ENCODE results near the gene LRRC4.

Gene LRRC4

DNA sequence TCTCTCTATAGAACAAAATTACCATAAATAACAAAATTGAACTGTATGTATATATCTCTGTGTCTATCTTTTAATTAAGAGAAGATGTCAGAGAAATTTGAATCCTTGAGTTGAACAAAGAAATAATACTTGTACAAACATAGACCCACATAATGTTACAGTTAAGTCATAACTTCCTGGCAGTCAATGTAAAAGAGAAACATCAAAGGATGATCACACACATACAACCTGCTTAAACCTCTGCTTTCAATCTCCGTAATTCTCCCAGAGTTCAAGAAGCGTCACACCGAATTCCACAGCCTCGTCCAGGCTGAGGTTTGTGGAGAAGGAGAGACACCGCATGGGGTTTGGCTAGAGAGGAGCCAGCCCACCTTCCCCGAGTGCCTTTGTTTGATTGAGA, 40.1 kb upstream of the LRRC4 start:
- H3K4me3 ChIP-seq (ENCODE audit: low read depth in 1 of 2, low read length in 2 of 2) = no peak overlapping the region
- no peaks in the 10 kb centered on the region for H3K9me3 ChIP-seq (ENCODE audit: low read length)
- no peaks in the 10 kb centered on the region for H3K4me1 ChIP-seq (ENCODE audit: insufficient read depth, low read length)
- H3K27me3 ChIP-seq (ENCODE audit: control insufficient read depth in 1 of 2, insufficient read depth in 2 of 2, low read length in 2 of 2) = no peaks in the 10 kb centered on the region
- H3K27ac ChIP-seq (ENCODE audit: low read depth, low read length) = no peak overlapping the region
- no peaks in the 10 kb centered on the region for H3K36me3 ChIP-seq (ENCODE audit: insufficient read depth, low read length)
- H3K9ac ChIP-seq (ENCODE audit: low read length) = no peak overlapping the region

DNA sequence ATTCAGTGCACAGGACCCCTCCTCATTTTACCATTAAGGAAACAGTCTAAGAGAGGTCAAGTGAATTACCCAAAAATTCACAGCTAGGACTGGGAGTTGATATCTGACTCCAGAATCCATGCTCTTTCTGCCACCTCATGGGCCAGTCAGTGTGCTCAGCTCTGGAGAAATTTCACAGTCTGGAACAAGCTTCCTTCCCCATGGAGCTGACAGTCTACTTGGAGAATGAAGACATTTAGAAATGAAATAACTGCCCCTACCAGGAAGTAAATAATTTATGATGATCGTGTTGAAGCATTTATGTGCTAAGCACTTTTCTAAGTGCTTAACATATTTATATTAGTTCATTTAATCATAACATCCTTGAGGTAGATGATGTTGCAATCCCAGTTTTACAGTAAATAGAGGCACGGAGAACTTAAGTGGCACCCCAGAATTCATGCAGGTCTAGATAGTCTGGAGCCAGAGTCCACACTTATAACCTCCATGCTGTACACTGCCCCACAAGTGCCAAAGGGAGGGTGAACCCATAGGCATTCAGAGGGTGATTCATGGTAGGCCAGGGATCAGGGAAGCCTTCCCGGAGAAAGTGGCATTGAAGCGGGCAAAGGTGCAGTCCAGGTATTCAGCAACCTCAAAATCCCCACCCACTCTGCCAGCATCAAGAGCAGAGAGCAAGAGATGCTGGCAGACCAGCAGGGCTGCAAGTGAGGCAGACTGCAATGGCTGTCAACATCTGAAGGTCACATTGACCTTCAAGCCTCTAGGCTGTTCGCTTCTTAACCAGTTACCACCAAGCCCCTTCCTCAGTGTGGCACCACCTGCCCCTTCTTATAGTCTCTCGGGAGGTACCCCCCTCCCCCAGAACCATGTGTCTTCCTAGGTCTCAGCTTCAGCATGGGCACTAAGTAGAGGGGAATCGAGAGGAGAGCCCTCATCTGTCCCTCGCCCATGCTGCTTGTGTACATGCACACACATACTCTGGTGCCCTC, 38.4 kb upstream of the LRRC4 start:
- no peak overlapping the region for H3K27ac ChIP-seq (ENCODE audit: low read depth, low read length)
- H3K27me3 ChIP-seq (ENCODE audit: control insufficient read depth in 1 of 2, insufficient read depth in 2 of 2, low read length in 2 of 2) = no peaks in the 10 kb centered on the region
- H3K4me3 ChIP-seq (ENCODE audit: low read depth in 1 of 2, low read length in 2 of 2) = no peak overlapping the region
- H3K9ac ChIP-seq (ENCODE audit: low read length) = no peak overlapping the region
- no peaks in the 10 kb centered on the region for H3K4me1 ChIP-seq (ENCODE audit: insufficient read depth, low read length)
- H3K9me3 ChIP-seq (ENCODE audit: low read length) = no peaks in the 10 kb centered on the region
- no peaks in the 10 kb centered on the region for H3K36me3 ChIP-seq (ENCODE audit: insufficient read depth, low read length)

GRCh38 chr7:128068785-128069184, 37.5 kb upstream of the LRRC4 start:
- Histone ChIP-seq H3K9ac (ENCODE audit: low read length) (no peak overlapping the region), H3K4me3 (ENCODE audit: low read depth in 1 of 2, low read length in 2 of 2) (no peak overlapping the region), H3K4me1 (ENCODE audit: insufficient read depth, low read length) (no peaks in the 10 kb centered on the region), H3K36me3 (ENCODE audit: insufficient read depth, low read length) (no peaks in the 10 kb centered on the region), H3K9me3 (ENCODE audit: low read length) (no peaks in the 10 kb centered on the region), H3K27ac (ENCODE audit: low read depth, low read length) (no peak overlapping the region), H3K27me3 (ENCODE audit: control insufficient read depth in 1 of 2, insufficient read depth in 2 of 2, low read length in 2 of 2) (no peaks in the 10 kb centered on the region)

DNA sequence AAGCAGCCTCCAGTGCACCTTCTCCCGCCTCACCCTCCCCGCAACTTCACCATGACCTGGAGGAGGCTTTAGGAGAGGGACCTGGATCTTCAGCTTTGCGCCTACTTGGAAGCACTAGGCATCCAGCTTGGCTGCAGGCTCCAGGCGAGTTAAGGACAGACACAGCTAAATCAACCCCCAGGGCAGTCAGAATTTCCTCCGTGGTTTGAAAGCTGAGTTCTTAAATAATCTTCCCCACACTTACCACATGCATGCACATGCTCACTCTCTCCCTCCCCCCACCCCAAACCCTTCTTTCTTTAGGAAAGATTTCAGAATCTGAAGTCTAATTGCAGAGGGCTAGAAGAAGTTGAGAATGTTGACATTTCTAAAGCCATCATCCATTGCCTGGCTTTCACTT, 36.7 kb upstream of the LRRC4 start:
- Histone ChIP-seq H3K27ac (ENCODE audit: low read depth, low read length) (no peak overlapping the region), H3K36me3 (ENCODE audit: insufficient read depth, low read length) (no peaks in the 10 kb centered on the region), H3K4me3 (ENCODE audit: low read depth in 1 of 2, low read length in 2 of 2) (no peak overlapping the region), H3K9ac (ENCODE audit: low read length) (no peak overlapping the region), H3K9me3 (ENCODE audit: low read length) (no peaks in the 10 kb centered on the region), H3K27me3 (ENCODE audit: control insufficient read depth in 1 of 2, insufficient read depth in 2 of 2, low read length in 2 of 2) (no peaks in the 10 kb centered on the region), H3K4me1 (ENCODE audit: insufficient read depth, low read length) (no peaks in the 10 kb centered on the region)

- no peaks in the 10 kb centered on the region for H3K27me3 ChIP-seq (ENCODE audit: control insufficient read depth in 1 of 2, insufficient read depth in 2 of 2, low read length in 2 of 2)
- no peaks in the 10 kb centered on the region for H3K36me3 ChIP-seq (ENCODE audit: insufficient read depth, low read length)
- H3K9me3 ChIP-seq (ENCODE audit: low read length) = no peaks in the 10 kb centered on the region
- no peak overlapping the region for H3K27ac ChIP-seq (ENCODE audit: low read depth, low read length)
- H3K4me1 ChIP-seq (ENCODE audit: insufficient read depth, low read length) = no peaks in the 10 kb centered on the region
- H3K4me3 ChIP-seq (ENCODE audit: low read depth in 1 of 2, low read length in 2 of 2) = no peak overlapping the region
- H3K9ac ChIP-seq (ENCODE audit: low read length) = no peak overlapping the region
These were observed 35.6 kb upstream of the LRRC4 start for GRCh38 chr7:128066858-128067257.

- no peaks in the 10 kb centered on the region for H3K9me3 ChIP-seq (ENCODE audit: low read length)
- H3K9ac ChIP-seq (ENCODE audit: low read length) = no peak overlapping the region
These were observed 35.2 kb upstream of the LRRC4 start for GRCh38 chr7:128066395-128066794.

DNA sequence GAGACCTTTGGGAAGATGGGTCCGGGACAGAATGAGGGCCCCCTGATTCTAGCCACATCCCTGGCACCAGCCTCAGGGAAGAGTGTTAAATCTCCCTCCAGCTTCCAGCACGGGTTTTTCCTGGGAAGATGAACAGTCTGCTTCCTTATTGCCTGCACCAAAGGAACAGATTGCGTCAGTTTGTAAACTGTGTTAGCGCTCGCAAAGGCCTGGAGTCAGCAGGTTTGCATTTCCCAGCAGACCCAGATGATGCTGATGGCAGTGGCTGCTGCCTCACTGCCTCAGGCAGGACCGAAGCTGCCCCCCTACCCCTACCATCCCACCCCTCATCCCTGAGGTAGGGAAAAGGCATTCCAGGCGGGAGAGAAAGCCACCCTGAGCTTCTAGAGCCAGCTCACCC, 34.6 kb upstream of the LRRC4 start:
- Histone ChIP-seq H3K4me1 (ENCODE audit: insufficient read depth, low read length) (no peaks in the 10 kb centered on the region), H3K36me3 (ENCODE audit: insufficient read depth, low read length) (no peaks in the 10 kb centered on the region)

More at GRCh38 chr7:128066395-128066794, 35.2 kb upstream of the LRRC4 start:
- no peaks in the 10 kb centered on the region for H3K4me1 ChIP-seq (ENCODE audit: insufficient read depth, low read length)
- H3K27me3 ChIP-seq (ENCODE audit: control insufficient read depth in 1 of 2, insufficient read depth in 2 of 2, low read length in 2 of 2) = no peaks in the 10 kb centered on the region
- no peak overlapping the region for H3K4me3 ChIP-seq (ENCODE audit: low read depth in 1 of 2, low read length in 2 of 2)
- H3K27ac ChIP-seq (ENCODE audit: low read depth, low read length) = no peak overlapping the region
- H3K36me3 ChIP-seq (ENCODE audit: insufficient read depth, low read length) = no peaks in the 10 kb centered on the region

GRCh38 chr7:128063088-128063487, 31.9 kb upstream of the LRRC4 start:
- Histone ChIP-seq H3K27ac (ENCODE audit: low read depth, low read length) (no peak overlapping the region), H3K4me1 (ENCODE audit: insufficient read depth, low read length) (no peaks in the 10 kb centered on the region), H3K9me3 (ENCODE audit: low read length) (no peaks in the 10 kb centered on the region), H3K9ac (ENCODE audit: low read length) (no peak overlapping the region), H3K4me3 (ENCODE audit: low read depth in 1 of 2, low read length in 2 of 2) (no peak overlapping the region), H3K27me3 (ENCODE audit: control insufficient read depth in 1 of 2, insufficient read depth in 2 of 2, low read length in 2 of 2) (no peaks in the 10 kb centered on the region), H3K36me3 (ENCODE audit: insufficient read depth, low read length) (no peaks in the 10 kb centered on the region)

More for the DNA sequence above, 34.6 kb upstream of the LRRC4 start:
- Histone ChIP-seq H3K27me3 (ENCODE audit: control insufficient read depth in 1 of 2, insufficient read depth in 2 of 2, low read length in 2 of 2) (no peaks in the 10 kb centered on the region), H3K9ac (ENCODE audit: low read length) (no peak overlapping the region), H3K27ac (ENCODE audit: low read depth, low read length) (no peak overlapping the region), H3K9me3 (ENCODE audit: low read length) (no peaks in the 10 kb centered on the region), H3K4me3 (ENCODE audit: low read depth in 1 of 2, low read length in 2 of 2) (no peak overlapping the region)

GRCh38 chr7:128060018-128060417, 28.8 kb upstream of the LRRC4 start:
- Histone ChIP-seq H3K4me3 (ENCODE audit: low read depth in 1 of 2, low read length in 2 of 2) (no peak overlapping the region), H3K36me3 (ENCODE audit: insufficient read depth, low read length) (no peaks in the 10 kb centered on the region), H3K27ac (ENCODE audit: low read depth, low read length) (no peak overlapping the region), H3K4me1 (ENCODE audit: insufficient read depth, low read length) (no peaks in the 10 kb centered on the region), H3K27me3 (ENCODE audit: control insufficient read depth in 1 of 2, insufficient read depth in 2 of 2, low read length in 2 of 2) (no peaks in the 10 kb centered on the region), H3K9ac (ENCODE audit: low read length) (no peak overlapping the region), H3K9me3 (ENCODE audit: low read length) (no peaks in the 10 kb centered on the region)

GRCh38 chr7:128059143-128059988, 28.1 kb upstream of the LRRC4 start:
- H3K9ac ChIP-seq (ENCODE audit: low read length) = no peak overlapping the region
- H3K36me3 ChIP-seq (ENCODE audit: insufficient read depth, low read length) = no peaks in the 10 kb centered on the region
- H3K9me3 ChIP-seq (ENCODE audit: low read length) = no peaks in the 10 kb centered on the region
- H3K4me3 ChIP-seq (ENCODE audit: low read depth in 1 of 2, low read length in 2 of 2) = no peak overlapping the region
- no peak overlapping the region for H3K27ac ChIP-seq (ENCODE audit: low read depth, low read length)
- no peaks in the 10 kb centered on the region for H3K27me3 ChIP-seq (ENCODE audit: control insufficient read depth in 1 of 2, insufficient read depth in 2 of 2, low read length in 2 of 2)
- H3K4me1 ChIP-seq (ENCODE audit: insufficient read depth, low read length) = no peaks in the 10 kb centered on the region

DNA sequence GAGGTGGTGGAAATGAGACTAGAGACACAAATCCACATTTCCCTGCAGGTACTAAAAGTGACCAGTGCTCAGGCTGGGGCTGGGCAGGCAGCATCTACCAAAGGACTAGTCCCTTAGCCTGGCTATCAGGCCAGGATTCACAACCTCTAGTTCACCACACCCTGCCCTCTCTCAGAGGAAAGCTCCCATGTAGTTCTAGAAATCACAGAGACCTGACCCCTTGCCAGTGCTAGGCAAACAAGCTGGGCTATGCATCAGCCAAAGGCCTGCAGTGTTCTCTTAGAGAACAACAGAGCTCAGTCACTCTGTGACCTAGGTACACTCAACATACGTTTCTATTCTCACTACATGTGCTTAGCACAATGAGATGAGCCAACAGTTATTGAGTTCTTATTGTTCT, 26.7 kb upstream of the LRRC4 start:
- Histone ChIP-seq H3K4me1 (ENCODE audit: insufficient read depth, low read length) (no peaks in the 10 kb centered on the region), H3K4me3 (ENCODE audit: low read depth in 1 of 2, low read length in 2 of 2) (no peak overlapping the region), H3K27ac (ENCODE audit: low read depth, low read length) (no peak overlapping the region), H3K9me3 (ENCODE audit: low read length) (no peaks in the 10 kb centered on the region), H3K27me3 (ENCODE audit: control insufficient read depth in 1 of 2, insufficient read depth in 2 of 2, low read length in 2 of 2) (no peaks in the 10 kb centered on the region), H3K9ac (ENCODE audit: low read length) (no peak overlapping the region), H3K36me3 (ENCODE audit: insufficient read depth, low read length) (no peaks in the 10 kb centered on the region)
